ENCODE data around the gene ACYP1. TPM values are rescaled to one million over a fixed set of nuclear protein-coding genes. Genes with fewer than 3 reads are reported as not detected.
A peak's percentile ranks its signal among the peaks of the same experiment; 100 is the strongest.

Gene ACYP1
- total and polyA plus RNA-seq, 9 of the 15 experiments (the other 6 are each of a cell fraction or from before 2014, with no cell fraction given) = 19.9 to 113 (median 52.3) TPM

- TF ChIP-seq ELK1 (CRISPR knock-in tag; IDR thresholded peaks at IDR 0.05) (no peak), PML (IDR thresholded peaks at IDR 0.05; ENCODE audit: low read length) (no peak), TAL1 (IDR thresholded peaks at IDR 0.05) (peak; percentile 51), GMEB1 (CRISPR knock-in tag; IDR thresholded peaks at IDR 0.05) (no peak), NFRKB (IDR thresholded peaks at IDR 0.05; ENCODE audit: low read depth) (no peak), GTF2E2 (tag; IDR thresholded peaks at IDR 0.05) (no peak), NEUROD1 (IDR thresholded peaks at IDR 0.05; ENCODE audit: borderline replicate concordance, low read depth, low read length, partially characterized antibody) (no peak), CREB5 (CRISPR knock-in tag; IDR thresholded peaks at IDR 0.05) (no peak), TEAD4 (IDR thresholded peaks at IDR 0.05; ENCODE audit: low read length) (peak; percentile 64), TEAD4 (CRISPR knock-in tag; IDR thresholded peaks at IDR 0.05; ENCODE audit: borderline replicate concordance) (no peak), RBFOX2 (IDR thresholded peaks at IDR 0.05; ENCODE audit: low read depth, low read length) (no peak), ZNF707 (CRISPR knock-in tag; conservative IDR thresholded peaks at IDR 0.05) (no peak), ZBTB12 (CRISPR knock-in tag; IDR thresholded peaks at IDR 0.05) (no peak), MYC (IDR thresholded peaks at IDR 0.05; ENCODE audit: low read depth, low read length) (no peak), MYC (CRISPR knock-in tag; IDR thresholded peaks at IDR 0.05; ENCODE audit: borderline replicate concordance, low read depth) (no peak), ZFP30 (CRISPR knock-in tag; IDR thresholded peaks at IDR 0.05; ENCODE audit: borderline replicate concordance) (no peak), TEAD1 (CRISPR knock-in tag; IDR thresholded peaks at IDR 0.05) (no peak), PPARD (CRISPR knock-in tag; IDR thresholded peaks at IDR 0.05) (no peak), ARID1B (IDR thresholded peaks at IDR 0.05) (peak; percentile 66), ARID3A (IDR thresholded peaks at IDR 0.05; ENCODE audit: borderline replicate concordance, low read depth, low read length) (no peak), ZNF551 (CRISPR knock-in tag; IDR thresholded peaks at IDR 0.05) (no peak)
These were observed 19.1 kb downstream of the ACYP1 start (continued) for GRCh38 chr14:75044752-75045151.
